Fibroblast of villous mesenchyme (primary cell): ENCODE data around the gene URM1. TPM values are rescaled to one million over a fixed set of nuclear protein-coding genes. Genes with fewer than 3 reads are reported as not detected.

Experiments
- DNase-seq: peaks from one replicate; pipeline ENCODE4 v3.0.0-alpha.2; 2010; ENCODE audit warnings: low read depth
- H3K4me3 ChIP-seq: 2 replicates; pipeline ENCODE4 v1.5.1; 2011; ENCODE audit warnings: low read depth, mild to moderate bottlenecking, low read length
- CTCF ChIP-seq: IDR thresholded peaks from 2 replicates; pipeline ENCODE4 v1.5.1; 2012; ENCODE audit warnings: low read depth, mild to moderate bottlenecking, low read length; ENCODE audit not compliant: insufficient read depth
- total RNA-seq: library from RNA; depleted of rRNA; stranded (reverse); fragments of >200 nt; gene quantifications from 2 replicates; pipeline ENCODE4 v1.2.3, GENCODE V29; 2012

URM1 gene
- 29.8 and 33.8 TPM in 2 replicates for total RNA-seq

- peak; percentile 97 for DNase-seq
- TF ChIP-seq CTCF, result peak; percentile 15
- peak within 1 kb of the TSS; percentile 99 for H3K4me3 ChIP-seq
Measured at GRCh38 chr9:128370752-128371629, at the start of gene URM1. Gene URM1, plus strand, starts transcription at chr9:128371374. Its CDS starts 7 bp downstream, at chr9:128371381.

DNA sequence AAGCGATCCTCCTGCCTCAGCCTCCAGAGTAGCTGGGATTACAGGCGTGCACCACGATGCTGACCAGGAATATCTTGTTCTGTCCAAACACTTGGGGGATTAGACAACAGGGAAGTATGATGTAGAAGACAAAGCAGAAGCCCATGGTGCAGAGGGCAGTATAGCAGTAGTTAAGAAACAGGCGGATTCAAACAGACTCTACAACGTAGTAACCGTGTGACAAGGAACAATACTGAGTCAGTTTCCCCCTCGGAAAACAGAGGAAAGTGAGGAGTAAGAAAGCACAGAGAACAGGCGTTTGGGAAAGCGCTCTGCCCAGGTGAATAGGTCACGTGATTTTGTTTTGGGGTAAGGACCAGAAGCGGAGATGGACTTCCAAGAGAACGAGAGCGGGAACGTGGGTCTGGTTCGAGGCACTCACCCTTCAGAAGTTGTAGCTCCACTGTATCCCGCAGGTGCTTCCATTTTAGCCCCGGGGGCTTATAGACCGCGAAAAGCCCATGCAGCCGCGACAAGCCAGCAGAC is 49.2 kb upstream of the URM1 start:
- H3K4me3 ChIP-seq, result peak overlapping the region; percentile 97
- no peak for DNase-seq
- TF ChIP-seq CTCF, result no peak

DNA sequence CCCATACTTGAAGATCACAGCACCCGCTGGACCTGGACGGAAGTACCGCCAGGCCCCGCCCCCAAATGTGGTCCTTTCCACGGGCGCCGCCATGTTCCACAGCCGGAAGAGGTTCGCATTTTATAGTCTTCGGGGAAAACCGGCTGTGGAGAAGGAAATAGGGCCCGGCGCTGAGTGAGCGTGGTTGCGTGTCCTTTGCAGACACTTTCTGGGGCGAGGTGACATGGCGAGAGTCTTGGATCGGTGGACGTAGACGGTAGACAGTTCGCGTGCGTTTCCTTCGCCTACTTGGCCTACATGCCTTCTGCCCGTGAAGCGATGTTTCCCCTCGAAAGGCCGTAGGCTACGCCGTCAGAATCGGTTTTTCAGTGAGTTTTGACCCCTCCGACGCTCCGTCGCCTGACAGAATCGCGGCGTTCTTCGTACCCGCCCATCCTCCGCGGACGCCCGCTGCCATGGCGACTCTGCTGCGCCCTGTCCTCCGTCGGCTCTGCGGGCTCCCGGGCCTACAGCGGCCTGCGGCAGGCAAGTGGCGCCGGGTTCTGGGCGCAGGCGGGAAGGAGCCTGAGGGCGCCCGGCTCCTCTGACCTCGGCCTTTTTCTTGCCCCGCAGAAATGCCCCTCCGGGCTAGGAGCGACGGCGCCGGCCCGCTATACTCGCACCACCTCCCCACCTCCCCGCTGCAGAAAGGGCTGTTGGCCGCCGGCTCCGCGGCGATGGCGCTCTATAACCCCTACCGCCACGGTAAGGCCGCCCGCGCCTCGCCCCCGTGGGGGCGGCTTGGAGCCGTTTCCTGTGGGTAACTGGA is 48.6 kb upstream of the URM1 start, which contains the start of the genes COQ4 and TRUB2:
Gene COQ4 (plus strand): TSS at position 436 of the 808 bp plus-strand sequence. CDS start 20 bp downstream, at position 456.
Gene TRUB2 (minus strand): TSS at position 44 of the 808 bp plus-strand sequence. CDS start 39 bp downstream, at position 5.
- TF ChIP-seq CTCF, result no peak

GRCh38 chr9:128323212-128323730 is 47.9 kb upstream of the URM1 start:
- peak overlapping the region; percentile 97 for H3K4me3 ChIP-seq
- peak; percentile 70 for DNase-seq
- TF ChIP-seq CTCF, result no peak

More for the DNA sequence above, 48.6 kb upstream of the URM1 start, which contains the start of the genes COQ4 and TRUB2:
- peak within 1 kb of the TSS; percentile 97 for H3K4me3 ChIP-seq
- DNase-seq, result peak; percentile 97

- TF ChIP-seq CTCF, result no peak
Measured at GRCh38 chr9:128323791-128324190, 47.4 kb upstream of the URM1 start.

DNA sequence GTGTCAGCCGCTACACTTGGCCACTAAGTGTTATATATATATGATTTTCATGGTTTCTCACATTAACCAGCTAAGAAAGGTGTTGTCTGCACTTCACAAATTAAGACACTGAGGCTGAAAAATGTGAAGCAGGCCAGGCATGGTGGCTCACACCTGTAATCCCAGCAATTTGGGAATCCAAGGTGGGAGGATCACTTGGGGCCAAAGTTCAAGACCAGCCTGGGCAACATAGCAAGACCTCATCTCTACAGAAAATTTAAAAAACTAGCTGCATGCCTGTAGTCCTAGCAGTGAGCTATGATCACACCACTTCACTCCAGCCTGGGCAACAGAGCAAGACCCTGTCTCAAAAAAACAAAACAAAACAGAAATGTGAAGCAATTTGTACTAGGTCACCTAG is 46.8 kb upstream of the URM1 start:
- no peak overlapping the region for H3K4me3 ChIP-seq
- no peak for DNase-seq
- no peak for TF ChIP-seq CTCF

More at GRCh38 chr9:128323791-128324190, 47.4 kb upstream of the URM1 start:
- no peak for DNase-seq
- H3K4me3 ChIP-seq, result peak overlapping the region; percentile 97
